Lower leg skin (tissue), 3 donors: ENCODE data around the gene KISS1R.

Experiments used
- CTCF ChIP-seq, 3 donors: fragments of 450-650 bp; IDR thresholded peaks; one replicate each; pipeline ENCODE4 v1.5.1; 2016; ENCODE audit warnings: antibody characterized with exemption in 3 of 3, mild to moderate bottlenecking in 3 of 3, moderate library complexity in 2 of 3
- POLR2A ChIP-seq, 2 donors: fragments of 450-650 bp; IDR thresholded peaks; one replicate each; pipeline ENCODE4 v1.6.1; 2016 to 2017; ENCODE audit warnings: antibody characterized with exemption in 2 of 2, mild to moderate bottlenecking in 1 of 2, moderate library complexity in 1 of 2

GRCh38 chr19:885536-886224 is 31.5 kb upstream of the KISS1R start:
- TF ChIP-seq POLR2A (IDR thresholded peaks at IDR 0.05) (no peak), CTCF (IDR thresholded peaks at IDR 0.05) (no peak)
